HepG2 (cell line): Measurements from ENCODE around the gene ARID3C. TPM values are rescaled to one million over a fixed set of nuclear protein-coding genes. Genes with fewer than 3 reads are reported as not detected.
A peak's percentile ranks its signal among the peaks of the same experiment; 100 is the strongest.

ENCODE experiments used
- BCLAF1 ChIP-seq: fragments of 450-650 bp; IDR thresholded peaks from 2 replicates; pipeline ENCODE4 v1.6.1; 2017; ENCODE audit warnings: mild to moderate bottlenecking
- BRD4 ChIP-seq: sonication (generic); formaldehyde crosslinking; IDR thresholded peaks from 2 replicates; pipeline ENCODE4 v1.4.0; 2020; ENCODE audit warnings: missing genetic modification reagents
- CEBPG ChIP-seq: IDR thresholded peaks from 2 replicates; pipeline ENCODE4 v1.6.1; 2016
- DNMT3B ChIP-seq: conservative IDR thresholded peaks from 2 replicates; pipeline ENCODE4 v1.6.1; 2016; ENCODE audit warnings: missing biosample characterization, control low read depth
- GATA4 ChIP-seq: sonication (generic); IDR thresholded peaks from 2 replicates; pipeline ENCODE4 v1.6.1; 2016; ENCODE audit warnings: antibody characterized with exemption, low read depth, borderline replicate concordance
- HMGXB4 ChIP-seq, 2 experiments: sonication (generic) in 1 of 2; formaldehyde crosslinking in 1 of 2; IDR thresholded peaks; 2 replicates each; pipeline versions ENCODE4 v1.4.0 to v1.6.1; 2018 to 2020; ENCODE audit warnings: missing genetic modification reagents in 2 of 2, borderline replicate concordance in 1 of 2, low read depth in 1 of 2, mild to moderate bottlenecking in 1 of 2, missing biosample characterization in 1 of 2
- LCORL ChIP-seq, 2 experiments: fragments of 450-650 bp in 1 of 2; sonication (generic) in 1 of 2; formaldehyde crosslinking in 1 of 2; IDR thresholded peaks; 2 replicates each; pipeline versions ENCODE4 v1.5.0 to v1.6.1; 2017 to 2020; ENCODE audit warnings: antibody characterized with exemption in 1 of 2, missing genetic modification reagents in 1 of 2
- MXI1 ChIP-seq: IDR thresholded peaks from 3 replicates; pipeline ENCODE4 v1.6.1; 2012; ENCODE audit warnings: low read depth, low read length, inconsistent platforms, borderline replicate concordance
- NFIB ChIP-seq: sonication (generic); formaldehyde crosslinking; IDR thresholded peaks from 2 replicates; pipeline ENCODE4 v1.9.0; 2021; ENCODE audit warnings: missing genetic modification reagents, mild to moderate bottlenecking, borderline replicate concordance
- PAWR ChIP-seq: sonication (generic); formaldehyde crosslinking; IDR thresholded peaks from 2 replicates; pipeline ENCODE4 v1.4.0; 2020; ENCODE audit warnings: missing genetic modification reagents, mild to moderate bottlenecking, borderline replicate concordance
- RNF219 ChIP-seq: sonication (generic); formaldehyde crosslinking; IDR thresholded peaks from 2 replicates; pipeline ENCODE4 v1.5.0; 2020; ENCODE audit warnings: mild to moderate bottlenecking, missing genetic modification reagents
- TBL1XR1 ChIP-seq: fragments of 150-350 bp; IDR thresholded peaks from 2 replicates; pipeline ENCODE4 v1.6.1; 2014; ENCODE audit warnings: borderline replicate concordance, low read length; ENCODE audit not compliant: partially characterized antibody
- TEF ChIP-seq: sonication (generic); formaldehyde crosslinking; IDR thresholded peaks from 2 replicates; pipeline ENCODE4 v1.5.0; 2020; ENCODE audit warnings: missing genetic modification reagents
- ZMYM3 ChIP-seq: sonication (generic); formaldehyde crosslinking; IDR thresholded peaks from 2 replicates; pipeline ENCODE4 v1.5.1; 2020; ENCODE audit warnings: mild to moderate bottlenecking, missing genetic modification reagents
- ZNF18 ChIP-seq: sonication (generic); formaldehyde crosslinking; IDR thresholded peaks from 2 replicates; pipeline ENCODE4 v1.8.0; 2022; ENCODE audit warnings: mild to moderate bottlenecking, missing genetic modification reagents; ENCODE audit not compliant: insufficient replicate concordance
- ZNF430 ChIP-seq: sonication (generic); formaldehyde crosslinking; IDR thresholded peaks from 2 replicates; pipeline ENCODE4 v1.9.0; 2021; ENCODE audit warnings: mild to moderate bottlenecking, missing genetic modification reagents
- ZNF589 ChIP-seq: sonication (generic); formaldehyde crosslinking; conservative IDR thresholded peaks from 2 replicates; pipeline ENCODE4 v1.8.0; 2022; ENCODE audit warnings: mild to moderate bottlenecking, moderate library complexity, missing genetic modification reagents
- polyA plus RNA-seq, 8 experiments: library from polyadenylated mRNA; depleted of rRNA in 3 of 8; stranded (reverse) in 7 of 8; unstranded in 1 of 8; fragments of >200 nt; fragmentation: Illumina TruSeq in 4 of 8; extraction: Trizol in 4 of 8; gene quantifications; 2 replicates each; pipeline versions ENCODE4 v1.2.1 to v1.2.3, GENCODE V29; 2011 to 2016; ENCODE audit warnings: low read depth in 4 of 8, missing spikeins in 1 of 8, mixed read lengths in 1 of 8; ENCODE audit not compliant: insufficient read depth in 1 of 8
- total RNA-seq, 5 experiments: library from RNA; depleted of rRNA; stranded (reverse); fragments of >200 nt; fragmentation: Illumina TruSeq; extraction: Trizol; gene quantifications; 2 replicates each; pipeline ENCODE4 v1.2.3, GENCODE V29; 2016; ENCODE audit warnings: low read depth in 1 of 5

The ARID3C gene
- total and polyA plus RNA-seq, 2 of the 13 experiments (the other 11 are each of a cell fraction or from before 2014, with no cell fraction given) = not detected

- TF ChIP-seq BRD4 (CRISPR knock-in tag) (peak; percentile 30), ZNF18 (CRISPR knock-in tag) (peak; percentile 17), TEF (CRISPR knock-in tag) (no peak), ZNF430 (CRISPR knock-in tag) (no peak), DNMT3B (CRISPR knock-in tag) (no peak), GATA4 (peak; percentile 75; the same call in 1 of the 2 replicates), ZNF589 (0 out of 2 replicates have a peak, but pooled peaks have one; percentile 11), NFIB (no peak), TBL1XR1 (peak; percentile 7), RNF219 (CRISPR knock-in tag) (no peak), BCLAF1 (no peak), CEBPG (CRISPR knock-in tag) (no peak), MXI1 (peak; percentile 66; the same call in 1 of the 3 replicates), PAWR (CRISPR knock-in tag) (no peak), HMGXB4 (CRISPR knock-in tag; IDR thresholded peaks at IDR 0.05; ENCODE audit: borderline replicate concordance in 1 of 2, low read depth in 1 of 2) (peak; percentile 55 to 66; a peak in 3 of 4 replicates), LCORL (IDR thresholded peaks at IDR 0.05) (no peak), LCORL (CRISPR knock-in tag; IDR thresholded peaks at IDR 0.05) (0 out of 2 replicates have a peak, but pooled peaks have one; percentile 14), ZMYM3 (peak; percentile 43)
Observed at GRCh38 chr9:34611811-34612787, 16.8 kb downstream of the ARID3C start, which contains the start of gene RPP25L (continued).
